Putamen (tissue), 1 donor: ENCODE data around the gene TNFRSF9.
A peak's percentile ranks its signal among the peaks of the same experiment; 100 is the strongest.
"Not testable (repeated sequence)": the region's sequence is repeated elsewhere in the genome, so short reads cannot be mapped to it uniquely, and the experiment has no call there.

Experiments used
- DNase-seq: peaks from one replicate; pipeline ENCODE4 v3.0.0-alpha.2; 2016; ENCODE audit warnings: low spot score

The TNFRSF9 gene

DNA sequence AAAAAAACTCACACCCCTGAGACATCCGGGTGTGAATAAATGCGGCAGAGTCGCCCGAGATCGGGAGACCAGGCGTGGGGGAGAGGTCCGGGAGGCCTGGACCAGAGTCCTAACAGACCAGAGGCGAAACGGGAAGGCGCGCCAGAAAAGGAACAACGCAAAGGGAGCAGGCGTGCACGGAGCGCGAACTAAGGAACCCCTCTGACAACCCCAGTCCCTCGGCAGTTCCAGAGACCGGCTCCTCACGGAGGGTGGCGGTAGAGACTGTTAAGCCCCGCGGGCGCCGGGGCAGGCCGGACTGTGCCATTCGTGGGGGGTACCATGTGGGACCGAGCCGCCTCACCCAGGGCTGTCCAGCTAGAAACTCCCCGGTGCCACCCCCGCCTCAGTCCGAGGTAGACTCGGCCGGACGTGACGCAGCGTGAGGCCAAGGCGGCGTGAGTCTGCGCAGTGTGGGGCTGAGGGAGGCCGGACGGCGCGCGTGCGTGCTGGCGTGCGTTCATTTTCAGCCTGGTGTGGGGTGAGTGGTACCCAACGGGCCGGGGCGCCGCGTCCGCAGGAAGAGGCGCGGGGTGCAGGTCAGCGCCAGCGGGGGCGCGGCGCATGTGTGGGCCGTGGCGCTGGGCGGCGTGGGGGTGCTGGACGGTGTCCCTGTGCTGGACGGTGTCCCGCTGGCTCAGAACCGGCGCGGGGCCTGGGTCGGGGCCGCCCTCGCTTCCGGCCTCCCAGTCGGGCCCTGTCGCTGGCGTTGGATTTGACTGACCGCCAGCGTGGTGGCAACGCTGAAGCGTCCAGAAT, 20.8 kb upstream of the TNFRSF9 start, which contains the start of gene PARK7:
PARK7 (plus strand) TSS at position 496 of the 798 bp plus-strand sequence. CDS start 1,075 bp downstream, outside the sequence.
- peak; percentile 99 for DNase-seq

DNA sequence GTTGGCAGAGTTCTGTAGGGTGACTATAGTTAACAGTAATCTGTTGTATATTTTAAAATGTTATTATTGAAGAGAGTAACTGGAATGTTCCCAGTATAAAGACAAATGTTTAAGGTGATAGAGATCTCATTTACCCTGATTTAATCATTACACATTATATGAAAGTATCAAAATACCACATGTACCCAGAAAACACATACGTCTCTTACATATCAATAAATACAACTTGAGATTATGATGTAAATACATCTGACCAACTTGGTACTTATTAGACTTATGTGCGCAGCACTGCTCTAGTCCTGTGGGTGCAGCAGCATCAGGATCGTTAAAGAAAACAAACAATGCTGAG, 20.2 kb upstream of the TNFRSF9 start:
- DNase-seq = no peak

DNA sequence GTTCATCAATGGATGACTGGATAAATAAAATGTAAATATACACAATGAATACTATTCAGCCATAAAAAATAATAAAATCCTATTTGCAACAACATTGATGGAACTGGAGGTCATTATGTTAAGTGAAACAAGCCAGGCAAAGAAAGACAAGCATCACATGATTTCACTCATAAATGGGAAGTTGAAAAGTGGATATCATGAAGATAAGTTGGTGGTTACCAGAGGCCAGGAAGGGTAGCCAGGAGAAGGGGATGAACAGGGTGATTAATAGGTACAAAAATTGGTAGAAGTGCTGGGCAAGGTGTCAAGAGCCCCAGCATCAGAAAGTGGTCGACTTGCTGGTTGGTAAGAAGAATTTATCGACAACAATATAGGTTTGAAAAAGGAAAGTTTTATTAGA, 19.5 kb upstream of the TNFRSF9 start:
- DNase-seq = no peak

DNA sequence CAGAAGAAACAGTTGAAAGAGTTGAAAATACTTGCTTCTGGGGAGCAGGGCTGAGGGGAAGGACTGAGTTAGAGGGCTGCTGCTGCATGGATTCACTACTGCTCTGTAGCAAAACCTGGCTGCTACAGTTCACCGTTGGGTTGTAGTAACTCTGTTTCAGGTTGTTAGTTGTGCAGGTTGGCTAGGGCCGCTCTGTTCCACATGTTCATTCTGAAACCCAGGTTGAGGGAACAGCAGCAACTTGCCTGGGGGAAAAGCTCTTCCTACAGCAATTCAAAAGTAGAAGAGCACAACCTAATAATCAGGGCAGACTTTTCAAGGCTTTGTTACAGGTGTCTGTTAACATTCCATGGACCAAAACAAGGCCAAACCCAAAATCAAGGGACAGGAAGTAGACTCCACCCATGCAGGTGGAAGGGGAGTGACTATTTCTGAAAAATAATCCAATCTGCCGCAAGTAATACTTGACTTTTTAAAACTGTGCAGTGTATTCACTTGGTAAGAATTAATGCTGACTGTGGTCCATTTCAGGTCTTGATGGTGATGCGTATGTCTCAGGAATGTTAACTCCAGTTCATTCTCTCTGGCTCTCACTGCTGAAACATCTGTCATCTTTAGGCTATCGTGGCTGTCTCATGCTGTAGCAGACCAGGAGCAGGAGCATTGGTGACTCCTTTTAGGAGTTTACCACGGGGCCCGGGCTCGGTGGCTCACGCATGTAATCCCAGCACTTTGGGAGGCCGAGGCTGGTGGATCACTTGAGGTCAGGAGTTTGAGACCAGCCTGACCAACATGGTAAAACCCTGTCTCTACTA, 15.8 kb upstream of the TNFRSF9 start:
- DNase-seq = no peak

DNA sequence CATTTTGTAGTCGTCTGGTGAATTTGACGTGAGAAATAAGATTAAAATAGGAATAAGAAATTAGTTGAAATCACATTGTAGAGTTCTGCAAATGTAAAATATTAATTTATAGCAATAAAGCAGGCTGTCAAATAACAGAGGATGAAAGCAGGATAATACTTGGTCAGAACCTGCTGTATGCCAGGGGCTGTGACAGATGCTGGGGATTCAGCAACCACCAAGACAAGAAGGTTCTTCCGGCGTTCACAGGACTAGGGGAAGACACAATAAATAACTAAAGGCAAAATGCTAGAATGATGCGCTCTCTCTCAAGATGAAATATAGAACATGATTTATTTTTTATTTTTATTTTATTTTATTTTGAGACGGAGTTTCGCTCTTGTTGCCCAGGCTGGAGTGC, 14.0 kb upstream of the TNFRSF9 start:
- no peak for DNase-seq

DNA sequence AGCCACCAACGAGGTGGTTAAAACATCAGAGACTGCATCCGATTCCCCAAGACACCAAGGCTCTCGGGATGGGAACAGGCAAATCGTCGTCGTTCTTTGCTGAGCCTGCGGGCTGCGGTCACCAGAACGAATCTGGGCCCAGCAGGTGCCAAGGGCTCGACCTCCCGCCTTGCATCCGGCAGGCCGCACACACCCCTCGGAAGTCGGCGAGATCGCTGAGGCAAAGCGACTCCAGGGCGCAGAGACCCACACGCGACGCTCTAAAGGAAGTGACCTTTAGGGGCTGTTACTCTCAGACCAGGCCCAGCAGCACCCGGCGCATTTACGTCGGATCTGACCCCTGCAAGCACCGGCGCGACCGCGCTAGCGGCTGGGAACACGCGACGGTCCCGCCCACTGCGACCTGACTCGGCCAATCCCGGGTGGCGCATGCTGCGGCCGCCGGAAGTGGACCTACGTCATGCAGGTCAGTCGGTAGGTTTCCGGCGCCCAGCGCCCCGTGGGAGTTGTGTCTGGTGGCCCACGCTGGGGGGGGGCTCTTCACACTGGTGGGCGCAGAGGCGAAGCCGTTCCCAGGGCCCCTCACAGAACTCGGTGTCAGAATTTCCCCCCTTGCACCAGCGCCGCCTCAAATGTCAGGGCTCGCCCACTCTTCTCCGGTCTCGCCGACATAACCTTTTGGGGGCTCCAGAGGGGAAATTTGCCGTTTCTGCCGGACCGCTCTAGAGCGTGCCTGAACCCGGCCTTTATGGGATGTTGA, 13.4 kb upstream of the TNFRSF9 start:
- DNase-seq = peak; percentile 96

DNA sequence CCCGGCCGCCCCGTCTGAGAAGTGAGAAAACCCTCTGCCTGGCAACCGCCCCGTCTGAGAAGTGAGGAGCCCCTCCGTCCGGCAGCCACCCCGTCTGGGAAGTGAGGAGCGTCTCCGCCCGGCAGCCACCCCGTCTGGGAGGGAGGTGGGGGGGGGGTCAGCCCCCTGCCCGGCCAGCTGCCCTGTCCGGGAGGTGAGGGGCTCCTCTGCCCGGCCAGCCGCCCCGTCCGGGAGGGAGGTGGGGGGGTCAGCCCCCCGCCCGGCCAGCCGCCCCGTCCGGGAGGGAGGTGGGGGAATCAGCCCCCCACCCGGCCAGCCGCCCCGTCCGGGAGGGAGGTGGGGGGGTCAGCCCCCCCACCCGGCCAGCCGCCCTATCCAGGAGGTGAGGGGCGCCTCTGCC, 12.2 kb upstream of the TNFRSF9 start:
- DNase-seq = not testable (repeated sequence)

DNA sequence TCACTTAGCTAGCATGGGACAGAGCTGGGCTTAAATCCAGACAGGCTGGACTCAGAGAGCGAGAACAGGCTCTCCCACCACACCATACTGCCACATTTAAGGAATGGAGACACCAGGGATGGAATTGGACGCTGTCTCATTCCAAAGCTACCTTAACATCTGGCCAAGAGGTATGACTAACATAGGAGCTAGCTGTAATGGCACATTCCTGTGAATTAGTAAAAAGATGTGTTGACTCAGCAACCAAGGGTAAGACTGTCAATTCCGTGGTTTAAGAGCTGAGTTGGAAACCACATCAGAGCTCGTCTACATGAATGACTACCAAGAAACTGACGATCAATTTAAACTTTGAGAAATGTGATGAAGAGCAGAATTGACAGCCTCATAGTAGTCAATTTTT, 8.3 kb upstream of the TNFRSF9 start:
- DNase-seq = no peak

DNA sequence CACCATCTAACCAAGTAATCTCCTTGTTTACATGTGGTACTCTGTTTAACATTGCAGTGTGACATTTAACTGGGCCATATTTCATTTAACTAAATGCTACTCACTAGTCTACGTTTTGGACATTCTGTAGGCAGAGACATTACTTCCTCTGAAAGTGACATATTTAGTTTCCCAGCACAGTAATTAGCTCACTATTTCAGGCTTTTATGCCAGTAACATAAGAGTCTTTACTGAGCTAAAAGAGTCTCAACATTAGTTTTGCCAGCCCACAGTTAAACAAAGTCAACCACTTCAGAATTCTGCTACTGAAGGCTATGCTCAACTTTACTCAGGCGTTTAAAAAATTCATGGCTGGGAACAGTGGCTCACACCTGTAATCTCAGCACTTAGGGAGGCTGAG, 2.6 kb upstream of the TNFRSF9 start:
- DNase-seq = no peak

DNA sequence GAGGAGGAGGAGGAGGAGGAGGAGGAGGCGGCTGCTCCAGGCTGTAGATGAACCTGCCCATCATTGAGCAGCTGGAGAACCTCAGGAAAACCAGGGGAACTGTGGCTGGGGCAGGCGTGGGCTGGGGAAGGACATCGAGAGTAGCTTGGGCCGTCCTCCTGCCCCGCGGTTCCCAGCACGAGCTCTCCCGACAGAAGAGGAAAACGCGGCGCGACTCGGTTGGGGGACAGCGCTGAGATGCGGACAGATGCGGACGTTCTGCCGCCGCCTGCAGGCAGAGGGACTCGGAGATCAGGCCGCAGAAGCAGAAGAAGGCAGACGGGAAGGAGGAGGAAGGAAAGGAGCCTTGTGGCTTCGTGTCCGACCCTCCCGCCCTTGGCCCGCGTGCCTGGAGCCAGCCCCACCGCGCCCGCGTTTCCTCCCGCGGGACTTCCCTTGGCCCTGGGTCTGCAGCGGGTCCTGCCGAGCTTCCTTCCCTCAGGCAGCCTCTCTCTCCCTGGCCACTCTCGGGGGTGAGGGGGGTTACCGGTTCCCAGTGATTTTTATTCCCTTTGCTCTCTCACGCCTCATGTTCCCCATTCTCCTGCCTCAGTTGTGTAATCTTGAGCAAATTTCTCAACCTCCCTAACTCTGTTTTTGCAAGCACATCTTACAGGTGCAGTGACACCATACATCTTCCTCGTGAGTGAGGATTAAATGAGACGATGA, 1.7 kb upstream of the TNFRSF9 start:
- peak; percentile 35 for DNase-seq

DNA sequence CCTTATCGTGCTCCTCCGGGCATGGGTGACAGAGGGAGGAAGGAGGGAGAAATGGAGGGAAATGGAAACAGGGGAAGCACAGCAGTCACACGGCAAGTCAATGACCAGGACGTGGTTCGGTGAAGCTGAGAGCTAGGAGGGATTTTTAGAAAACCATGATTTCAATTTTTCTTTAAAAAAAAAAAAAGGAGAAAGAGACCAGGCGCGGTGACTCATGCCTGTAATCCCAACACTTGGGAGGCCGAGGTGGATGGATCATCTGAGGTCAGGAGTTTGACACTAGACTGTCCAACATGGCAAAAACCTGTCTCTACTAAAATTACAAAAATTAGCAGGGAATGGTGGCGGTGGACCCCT, 776 bp upstream of the TNFRSF9 start:
- DNase-seq = no peak

DNA sequence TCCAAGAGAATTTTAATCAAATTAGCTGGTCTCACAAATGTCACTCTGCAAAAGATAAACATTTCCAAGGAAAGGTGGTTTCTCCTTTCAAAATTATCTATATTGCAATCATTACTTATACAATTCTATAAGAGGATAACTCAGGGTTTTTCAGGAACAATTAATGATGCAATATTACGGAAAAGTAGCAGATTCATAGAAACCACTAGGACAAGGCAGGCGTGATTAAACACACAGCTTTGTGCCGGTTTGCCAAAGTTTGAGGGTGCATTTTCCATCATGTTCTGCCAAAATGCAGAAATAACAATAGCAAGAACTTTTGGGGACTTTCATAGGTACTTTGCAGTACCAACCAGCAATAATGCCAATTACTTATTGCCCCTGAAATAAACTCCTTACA, 605 bp downstream of the TNFRSF9 start:
- no peak for DNase-seq

DNA sequence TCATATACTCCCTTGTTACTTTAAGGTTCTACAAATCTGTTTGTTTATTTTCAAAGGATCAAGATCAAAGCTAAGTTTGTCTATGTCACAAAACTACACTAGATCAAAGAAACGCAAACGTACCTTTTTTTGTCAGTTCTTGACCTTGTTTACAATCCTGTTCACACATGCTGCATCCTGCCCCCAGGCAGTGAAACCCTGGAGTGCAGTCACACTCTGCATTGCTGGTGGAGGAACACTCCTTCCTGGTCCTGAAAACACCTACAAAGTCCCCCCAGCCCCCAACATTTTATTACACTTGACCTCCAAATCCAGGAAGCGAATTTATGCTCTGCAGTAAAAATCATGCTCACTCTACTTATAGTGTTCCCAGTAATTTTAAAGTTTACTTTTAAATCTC, 2.6 kb downstream of the TNFRSF9 start:
- no peak for DNase-seq

DNA sequence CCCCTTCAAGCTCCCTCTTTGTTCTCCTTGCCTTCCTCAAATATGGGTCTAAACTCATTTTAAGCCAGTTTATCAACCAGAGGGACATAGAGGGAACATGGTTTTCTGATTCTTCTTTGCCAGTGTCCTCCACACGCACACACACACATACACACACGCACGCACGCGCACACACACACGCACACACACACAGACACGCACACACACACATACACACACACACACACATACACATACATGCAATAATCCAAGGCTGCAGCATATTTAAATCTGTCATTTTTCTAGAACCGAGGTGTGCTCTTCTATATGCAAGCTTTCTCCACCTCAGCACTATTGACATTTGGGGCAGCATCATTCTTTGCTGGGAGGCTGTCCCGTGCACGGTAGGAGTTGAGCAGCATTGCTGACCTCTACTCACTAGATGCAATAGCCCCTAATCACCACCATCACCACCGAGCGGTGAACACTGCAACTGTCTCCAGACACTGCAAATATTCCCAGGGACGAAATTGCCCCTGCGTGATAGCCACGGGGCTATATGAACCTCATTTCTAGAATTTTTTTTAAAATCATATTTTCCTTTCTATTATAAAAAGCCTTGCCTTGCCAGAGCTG, 8.0 kb downstream of the TNFRSF9 start:
- no peak for DNase-seq

DNA sequence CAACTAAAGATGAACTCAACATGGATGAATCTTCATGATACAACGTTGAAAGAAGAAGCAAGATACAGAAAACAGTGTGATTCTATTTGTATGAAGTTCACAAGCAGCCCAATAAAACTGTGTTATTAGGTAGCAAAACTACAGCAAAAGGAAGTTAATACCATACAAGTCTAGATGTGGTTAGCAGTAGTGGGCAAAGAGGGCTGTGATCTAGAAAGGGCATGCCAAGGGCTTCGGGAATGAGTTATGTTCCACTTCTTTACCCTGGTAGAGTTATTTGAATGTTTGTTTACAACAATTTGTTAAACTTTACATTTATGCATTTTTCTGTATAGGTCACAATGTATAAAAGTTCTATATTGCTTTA, 9.2 kb downstream of the TNFRSF9 start:
- no peak for DNase-seq

DNA sequence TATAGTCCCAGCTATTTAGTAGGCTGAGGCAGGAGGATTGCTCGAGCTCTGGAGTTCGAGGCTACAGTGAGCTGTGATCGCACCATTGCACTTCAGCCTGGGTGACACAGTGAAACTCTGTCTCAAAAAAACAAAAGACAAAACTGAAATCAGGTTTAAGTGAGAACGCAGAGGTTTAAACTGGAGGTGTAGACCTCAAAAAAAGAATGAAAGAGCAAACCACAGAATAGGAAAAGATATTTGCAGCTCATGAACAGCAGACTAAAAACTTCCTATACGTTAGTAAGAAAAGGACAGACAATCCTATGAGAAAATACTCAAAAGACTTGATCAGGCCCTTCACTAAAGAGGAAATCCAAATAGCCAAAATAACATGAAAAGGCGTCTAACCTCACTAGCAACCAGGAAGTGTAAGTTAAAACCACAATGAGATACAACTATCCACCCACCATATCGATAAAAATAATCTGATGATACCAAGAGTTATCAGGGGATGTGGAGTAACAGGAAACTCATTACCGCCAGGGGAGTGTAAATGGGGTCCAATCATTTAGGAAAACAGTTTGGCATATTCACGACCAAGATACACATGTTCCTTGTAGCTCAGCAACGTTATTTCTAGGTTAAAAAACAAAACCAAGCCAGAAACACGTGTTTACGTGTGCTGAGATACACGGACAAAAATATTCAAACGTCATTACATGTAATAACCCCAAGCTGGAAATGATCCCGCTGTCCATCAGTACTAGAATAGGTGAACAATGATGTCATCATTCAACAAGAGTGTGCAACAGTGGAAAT, 9.8 kb downstream of the TNFRSF9 start:
- no peak for DNase-seq

DNA sequence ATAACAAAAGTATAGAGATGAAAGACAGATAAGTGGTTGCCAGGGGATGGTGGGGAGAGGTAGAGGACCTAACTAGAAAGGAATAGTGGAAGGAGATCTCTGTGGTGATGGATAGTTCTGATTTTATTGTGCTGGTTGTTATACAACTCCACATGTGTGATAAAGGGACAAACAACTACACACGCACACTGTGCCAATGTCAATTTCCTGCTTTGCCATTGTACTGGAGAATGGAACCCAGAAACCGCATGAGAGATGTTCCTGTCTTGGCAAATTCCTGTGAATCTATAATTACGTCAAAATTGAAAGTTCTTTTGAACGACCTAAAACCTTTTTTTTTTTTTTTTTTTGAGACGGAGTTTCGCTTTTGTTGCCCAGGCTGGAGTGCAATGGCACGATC, 11.0 kb downstream of the TNFRSF9 start:
- no peak for DNase-seq

DNA sequence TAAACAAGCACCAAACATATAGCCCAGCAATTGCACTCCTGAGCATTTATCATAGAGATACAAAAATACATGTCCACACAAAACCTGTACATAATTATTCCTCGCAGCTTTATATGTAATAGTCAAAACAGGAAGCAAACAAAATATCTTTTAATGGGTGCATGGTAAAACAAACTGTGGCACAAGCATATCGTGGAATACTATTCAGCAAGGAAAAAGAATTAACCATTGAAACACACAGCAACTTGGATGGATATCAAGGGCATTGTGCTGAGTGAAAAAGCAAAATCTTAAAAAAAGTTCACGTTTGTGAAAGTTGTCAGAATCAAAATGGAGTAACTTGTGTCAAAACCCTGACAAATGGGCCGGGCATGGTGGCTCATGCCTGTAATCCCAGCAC, 12.4 kb downstream of the TNFRSF9 start:
- DNase-seq = no peak

DNA sequence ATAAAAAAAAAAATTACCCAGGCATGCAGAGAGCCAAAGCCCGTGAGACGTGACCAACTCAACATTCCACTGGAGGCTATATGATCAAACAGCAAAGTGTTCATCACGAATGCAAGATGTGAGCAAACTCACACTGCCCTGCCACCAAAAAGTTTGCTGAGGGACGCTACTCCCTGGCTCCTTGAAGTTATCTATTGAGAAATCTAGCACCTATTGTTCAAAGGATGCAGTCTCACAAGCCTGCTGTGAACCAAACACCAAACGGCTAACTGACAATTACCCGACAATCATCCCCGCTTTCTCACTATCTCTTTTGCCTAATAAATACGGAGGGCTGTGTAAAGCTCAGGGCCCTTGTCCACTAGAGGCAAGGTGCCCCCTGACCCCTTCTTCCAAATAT, 13.6 kb downstream of the TNFRSF9 start:
- DNase-seq = not testable (repeated sequence)

DNA sequence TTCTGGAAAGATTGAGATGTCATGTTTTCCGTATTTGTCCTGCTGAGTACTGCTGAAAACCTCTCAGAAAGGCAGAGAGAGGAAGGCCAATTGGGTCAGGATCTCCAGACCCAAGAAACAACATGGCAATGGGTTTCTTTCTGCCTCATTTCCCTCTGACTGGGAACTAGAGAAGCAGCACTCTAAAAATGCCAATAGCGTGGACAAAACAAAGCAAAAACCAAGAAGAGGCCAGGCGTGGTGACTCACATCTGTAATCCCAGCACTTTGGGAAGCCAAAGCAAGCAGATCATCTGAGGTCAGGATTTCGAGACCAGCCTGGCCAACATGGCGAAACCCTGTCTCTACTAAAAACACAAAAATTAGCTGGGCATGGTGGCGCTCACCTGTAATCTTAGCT, 18.3 kb downstream of the TNFRSF9 start:
- DNase-seq = no peak

DNA sequence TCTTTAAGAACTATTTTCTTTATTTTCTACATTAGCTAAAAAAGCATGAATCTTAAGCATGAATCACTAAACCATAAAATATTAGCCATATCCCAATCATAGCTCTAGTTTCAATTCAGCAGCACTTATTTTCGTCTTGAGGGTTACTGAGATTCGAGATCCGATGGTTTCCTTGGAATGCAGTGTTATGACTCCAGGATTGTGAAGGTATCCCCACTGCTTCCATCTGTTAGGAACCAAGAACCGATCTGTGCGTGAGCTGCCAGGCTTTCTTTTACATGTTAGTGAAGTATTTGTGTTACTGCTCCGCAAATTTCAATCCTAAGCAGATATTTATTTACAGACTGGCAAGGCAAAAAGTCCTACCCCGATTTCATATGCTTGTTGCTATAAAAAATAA, 18.8 kb downstream of the TNFRSF9 start:
- DNase-seq = no peak
